Left ventricle myocardium inferior (tissue), 1 donor: ENCODE measurements around the gene CLCN1. TPM values are rescaled to one million over a fixed set of nuclear protein-coding genes. Genes with fewer than 3 reads are reported as not detected.

Source experiments
- DNase-seq: peaks from one replicate; pipeline ENCODE4 v3.0.0-alpha.2; 2020
- H3K27ac ChIP-seq: fragments of 200-600 bp; replicated peaks from 2 replicates; pipeline ENCODE4 v1.8.0; 2021
- H3K27me3 ChIP-seq: fragments of 200-600 bp; 2 replicates; pipeline ENCODE4 v1.8.0; 2021; ENCODE audit warnings: low read depth
- H3K36me3 ChIP-seq: fragments of 200-600 bp; 2 replicates; pipeline ENCODE4 v1.8.0; 2021
- H3K4me1 ChIP-seq: fragments of 200-600 bp; 2 replicates; pipeline ENCODE4 v1.8.0; 2021
- H3K4me3 ChIP-seq: fragments of 200-600 bp; 2 replicates; pipeline ENCODE4 v1.8.0; 2021; ENCODE audit warnings: mild to moderate bottlenecking, moderate library complexity
- H3K9me3 ChIP-seq: fragments of 200-600 bp; replicated peaks from 2 replicates; pipeline ENCODE4 v1.8.0; 2021
- intact Hi-C: fragments of 100-400 bp; cut with micrococcal nuclease; formaldehyde crosslinking; loops from one replicate; pipeline ENCODE4 v1.11.0; 2022
- total RNA-seq: library from RNA; stranded (reverse); fragmentation: NEBNext Ultra II Directional; extraction: Animal tissue kit (Norgen Biotek cat#: 25700); gene quantifications from one replicate; pipeline ENCODE4 v1.2.1, GENCODE V29; 2021
- TF ChIP-seq, protein P1 (sequence below): fragments of 200-600 bp; IDR thresholded peaks from 2 replicates; pipeline ENCODE4 v1.8.0; 2021; ENCODE audit warnings: antibody characterized with exemption, mild to moderate bottlenecking, borderline replicate concordance
- donor health status: DM: no; HTN: yes; CAD: no; lungs with severe emphysema.

The CLCN1 gene
- total RNA-seq, 1 donor from 2014 or later = not detected

DNA sequence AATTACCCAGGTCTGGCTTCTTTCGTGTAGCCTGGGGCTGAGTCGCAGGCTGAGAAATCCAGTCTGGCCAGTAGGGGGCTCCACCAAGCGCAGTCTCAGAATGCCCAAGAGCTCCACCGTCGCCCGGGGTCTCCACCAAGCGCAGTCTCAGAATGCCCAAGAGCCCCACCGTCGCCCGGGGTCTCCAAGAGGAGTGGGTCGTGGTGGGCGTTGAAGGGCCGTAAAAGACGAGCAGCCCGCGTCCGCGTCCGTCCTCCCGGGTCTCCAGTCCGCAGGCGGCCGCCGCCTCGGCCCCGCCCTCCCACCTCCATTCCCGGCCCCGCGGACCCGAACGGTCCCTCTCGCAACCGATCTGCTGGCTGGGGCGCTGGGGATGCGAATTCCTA lies 64.3 kb downstream of the CLCN1 start:
- peak; percentile 89 for DNase-seq
- H3K27ac ChIP-seq = peak overlapping the region; percentile 99
- H3K27me3 ChIP-seq = no peaks in the 10 kb centered on the region
- intact Hi-C loops = no loop called here
- peaks cover 9% of the 10 kb centered on the region for H3K36me3 ChIP-seq
- TF ChIP-seq, protein P1, sequence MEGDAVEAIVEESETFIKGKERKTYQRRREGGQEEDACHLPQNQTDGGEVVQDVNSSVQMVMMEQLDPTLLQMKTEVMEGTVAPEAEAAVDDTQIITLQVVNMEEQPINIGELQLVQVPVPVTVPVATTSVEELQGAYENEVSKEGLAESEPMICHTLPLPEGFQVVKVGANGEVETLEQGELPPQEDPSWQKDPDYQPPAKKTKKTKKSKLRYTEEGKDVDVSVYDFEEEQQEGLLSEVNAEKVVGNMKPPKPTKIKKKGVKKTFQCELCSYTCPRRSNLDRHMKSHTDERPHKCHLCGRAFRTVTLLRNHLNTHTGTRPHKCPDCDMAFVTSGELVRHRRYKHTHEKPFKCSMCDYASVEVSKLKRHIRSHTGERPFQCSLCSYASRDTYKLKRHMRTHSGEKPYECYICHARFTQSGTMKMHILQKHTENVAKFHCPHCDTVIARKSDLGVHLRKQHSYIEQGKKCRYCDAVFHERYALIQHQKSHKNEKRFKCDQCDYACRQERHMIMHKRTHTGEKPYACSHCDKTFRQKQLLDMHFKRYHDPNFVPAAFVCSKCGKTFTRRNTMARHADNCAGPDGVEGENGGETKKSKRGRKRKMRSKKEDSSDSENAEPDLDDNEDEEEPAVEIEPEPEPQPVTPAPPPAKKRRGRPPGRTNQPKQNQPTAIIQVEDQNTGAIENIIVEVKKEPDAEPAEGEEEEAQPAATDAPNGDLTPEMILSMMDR = peak; percentile 93
- peak overlapping the region; percentile 98 for H3K4me3 ChIP-seq
- H3K9me3 ChIP-seq = no peaks in the 10 kb centered on the region
- H3K4me1 ChIP-seq = peaks cover 62% of the 10 kb centered on the region

DNA sequence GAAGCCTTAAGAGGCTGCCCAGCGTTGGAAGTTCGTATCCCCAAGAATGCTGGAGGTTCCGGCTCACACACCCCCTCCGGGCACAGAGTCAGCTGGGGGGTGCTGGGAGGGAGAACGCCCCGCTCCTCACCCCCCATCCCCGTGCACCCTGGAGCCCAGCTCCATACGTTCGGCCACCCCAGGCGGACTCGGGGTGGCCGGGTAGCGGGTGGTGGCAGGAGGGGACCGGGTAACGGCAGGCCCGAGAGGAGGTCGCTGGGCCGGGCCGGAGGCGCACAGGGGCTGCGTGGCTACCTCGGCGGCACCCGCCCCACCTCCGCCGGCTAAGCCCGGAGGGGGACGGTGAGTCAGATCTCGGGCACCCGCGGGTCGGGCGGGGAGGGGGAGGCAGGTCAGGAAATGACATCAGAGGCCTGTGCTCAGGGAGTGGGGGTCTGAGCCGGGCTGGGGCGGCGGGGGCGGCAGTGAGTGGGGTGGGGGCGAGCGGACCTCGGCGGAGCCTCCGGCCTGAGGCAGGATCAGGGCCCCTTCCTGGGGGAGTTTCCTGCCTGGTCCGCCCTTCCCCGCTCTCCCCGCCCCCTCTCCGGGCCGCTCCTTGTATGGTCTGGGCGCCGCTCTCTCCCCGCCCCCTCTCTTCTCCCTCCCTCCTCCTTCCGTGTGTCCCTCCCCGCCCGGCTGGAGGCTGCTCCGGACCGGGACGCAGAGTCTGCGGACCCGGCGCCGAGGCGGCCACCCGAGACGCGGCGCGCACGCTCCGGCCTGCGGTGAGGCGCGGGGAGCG lies 64.9 kb downstream of the CLCN1 start, which contains the start of gene ZYX:
ZYX (plus strand) TSS at position 700 of the 781 bp plus-strand sequence. CDS start 227 bp downstream, outside the sequence.
- intact Hi-C loops = no loop called here
- Histone ChIP-seq H3K4me1 (peaks cover 68% of the 10 kb centered on the region), H3K27me3 (no peaks in the 10 kb centered on the region), H3K36me3 (peaks cover 9% of the 10 kb centered on the region), H3K27ac (peak within 1 kb of the TSS; percentile 99), H3K4me3 (peak within 1 kb of the TSS; percentile 98), H3K9me3 (no peaks in the 10 kb centered on the region)
- DNase-seq = peak; percentile 98
- TF ChIP-seq, protein P1 = no peak

DNA sequence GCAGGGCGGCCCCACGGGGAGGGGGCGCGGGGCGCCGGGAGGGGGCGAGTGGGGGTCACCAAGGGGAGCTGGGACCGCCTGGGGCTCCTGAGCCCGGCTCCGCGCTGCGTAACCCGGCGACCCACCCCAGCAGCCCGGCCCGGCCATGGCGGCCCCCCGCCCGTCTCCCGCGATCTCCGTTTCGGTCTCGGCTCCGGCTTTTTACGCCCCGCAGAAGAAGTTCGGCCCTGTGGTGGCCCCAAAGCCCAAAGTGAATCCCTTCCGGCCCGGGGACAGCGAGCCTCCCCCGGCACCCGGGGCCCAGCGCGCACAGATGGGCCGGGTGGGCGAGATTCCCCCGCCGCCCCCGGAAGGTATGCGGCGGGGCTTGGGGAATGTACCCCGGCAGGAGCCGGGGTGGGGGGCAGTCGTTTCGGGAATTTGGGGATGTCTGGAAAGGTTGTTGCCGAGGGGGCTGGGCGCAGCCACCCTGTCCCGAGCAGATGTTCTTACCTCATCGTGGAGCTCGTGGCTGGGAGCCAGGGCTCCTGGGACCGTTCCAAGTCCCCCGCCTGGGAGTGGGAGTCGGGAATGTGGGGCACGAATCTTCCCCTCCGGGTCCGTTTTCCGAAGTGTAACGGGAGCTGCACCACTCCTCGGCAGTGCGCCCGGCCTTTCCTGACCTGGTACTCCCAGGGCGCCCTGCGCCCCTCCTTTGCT lies 65.7 kb downstream of the CLCN1 start:
- peak; percentile 83 for DNase-seq
- TF ChIP-seq, protein P1 = no peak
- H3K4me3 ChIP-seq = peak overlapping the region; percentile 98
- intact Hi-C loops = no loop called here
- peaks cover 75% of the 10 kb centered on the region for H3K4me1 ChIP-seq
- H3K36me3 ChIP-seq = peaks cover 9% of the 10 kb centered on the region
- no peaks in the 10 kb centered on the region for H3K27me3 ChIP-seq
- H3K27ac ChIP-seq = peak overlapping the region; percentile 99
- H3K9me3 ChIP-seq = no peaks in the 10 kb centered on the region

DNA sequence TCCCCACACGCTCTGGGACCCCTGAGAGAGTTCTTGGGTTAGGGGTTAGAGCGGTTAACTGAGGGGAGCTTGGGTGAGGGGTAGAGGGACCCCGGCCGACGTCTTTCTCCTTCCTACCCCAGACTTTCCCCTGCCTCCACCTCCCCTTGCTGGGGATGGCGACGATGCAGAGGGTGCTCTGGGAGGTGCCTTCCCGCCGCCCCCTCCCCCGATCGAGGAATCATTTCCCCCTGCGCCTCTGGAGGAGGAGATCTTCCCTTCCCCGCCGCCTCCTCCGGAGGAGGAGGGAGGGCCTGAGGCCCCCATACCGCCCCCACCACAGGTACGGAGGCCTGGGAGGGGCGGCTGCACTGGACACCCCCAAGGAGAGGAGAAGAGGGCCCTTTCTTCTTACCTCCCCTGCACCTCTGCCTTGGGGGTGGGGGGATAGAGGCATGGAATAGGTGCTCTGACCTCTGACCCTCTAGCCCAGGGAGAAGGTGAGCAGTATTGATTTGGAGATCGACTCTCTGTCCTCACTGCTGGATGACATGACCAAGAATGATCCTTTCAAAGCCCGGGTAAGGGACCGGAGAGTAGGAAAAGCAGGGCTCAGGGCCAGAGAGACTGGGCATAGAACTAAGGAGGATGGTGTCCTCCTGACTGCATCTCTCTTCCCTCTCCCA lies 66.3 kb downstream of the CLCN1 start:
- Histone ChIP-seq H3K27me3 (no peaks in the 10 kb centered on the region), H3K4me3 (peak overlapping the region; percentile 98), H3K4me1 (peaks cover 82% of the 10 kb centered on the region), H3K9me3 (no peaks in the 10 kb centered on the region), H3K27ac (peak overlapping the region; percentile 99), H3K36me3 (peaks cover 13% of the 10 kb centered on the region)
- DNase-seq = no peak
- TF ChIP-seq, protein P1 = no peak
- intact Hi-C loops = no loop called here
